ENCODE measurements around the gene CERS4.

Gene CERS4

DNA sequence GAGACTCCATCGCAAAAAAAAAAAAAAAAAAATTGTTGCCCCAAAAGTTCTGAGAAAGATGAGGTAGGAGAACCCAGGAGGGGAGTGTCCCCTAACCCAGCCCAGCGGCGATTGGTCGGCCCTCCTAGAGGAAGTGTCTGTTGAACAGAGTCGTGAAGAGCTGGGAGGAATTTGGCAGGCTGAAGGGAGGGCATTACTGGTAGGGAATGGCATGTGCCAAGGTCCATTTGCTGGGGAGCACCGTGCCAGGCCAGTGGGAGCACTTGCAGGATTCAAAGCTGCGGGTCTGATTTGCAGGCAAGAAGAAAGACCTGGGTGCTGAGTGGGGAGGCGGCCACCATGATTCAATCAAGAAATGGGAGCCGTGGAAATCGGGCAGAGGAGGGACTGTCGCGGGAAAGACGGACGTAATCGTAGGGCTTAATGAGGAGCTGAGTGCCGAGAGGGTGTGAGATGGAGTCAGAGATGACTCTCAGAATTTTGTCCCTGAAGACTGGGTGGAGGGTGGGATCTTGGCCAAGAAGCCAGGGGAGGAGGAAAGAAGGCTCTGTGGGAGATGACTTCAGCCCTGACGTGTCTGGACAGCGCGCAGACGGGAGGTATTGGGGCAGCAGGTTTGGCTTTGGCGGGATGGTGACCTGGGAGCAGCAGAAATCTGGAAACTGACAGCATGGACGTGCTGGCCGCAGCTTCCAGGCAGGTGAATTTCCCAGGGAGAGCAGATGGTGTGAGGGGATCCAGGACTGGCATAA lies 15.4 kb downstream of the CERS4 start:
- TF ChIP-seq CTCF (IDR thresholded peaks at IDR 0.05; ENCODE audit: low read depth, low read length) = no peak
- H3K4me3 ChIP-seq (ENCODE audit: low read depth, low read length) = no peak overlapping the region

DNA sequence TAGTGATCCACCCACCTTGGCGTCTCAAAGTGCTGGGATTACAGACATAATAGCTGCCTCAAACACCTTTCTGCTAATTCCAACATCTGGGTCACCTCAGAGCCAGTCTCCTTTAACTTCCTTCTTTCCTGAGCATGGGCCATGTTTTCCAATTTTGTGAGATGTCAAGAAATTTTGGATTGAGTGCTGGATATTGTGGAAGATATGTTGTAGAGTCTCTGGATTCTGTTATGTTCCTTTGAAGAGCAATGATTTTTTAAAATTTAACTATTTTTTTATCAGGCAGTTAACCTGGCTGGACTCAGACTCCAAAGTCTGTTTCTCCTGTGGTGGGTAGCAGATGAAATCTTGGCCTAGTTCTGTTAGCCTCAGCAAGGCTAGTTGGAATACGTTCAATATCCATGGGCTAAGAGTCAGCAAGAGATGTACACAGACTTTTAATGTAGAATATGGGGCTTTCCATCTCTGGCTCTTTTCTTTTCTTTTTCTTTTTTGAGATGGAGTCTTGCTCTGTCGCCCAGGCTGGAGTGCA lies 22.0 kb downstream of the CERS4 start:
- TF ChIP-seq CTCF (IDR thresholded peaks at IDR 0.05; ENCODE audit: low read depth, low read length) = no peak
- H3K4me3 ChIP-seq (ENCODE audit: low read depth, low read length) = no peak overlapping the region

DNA sequence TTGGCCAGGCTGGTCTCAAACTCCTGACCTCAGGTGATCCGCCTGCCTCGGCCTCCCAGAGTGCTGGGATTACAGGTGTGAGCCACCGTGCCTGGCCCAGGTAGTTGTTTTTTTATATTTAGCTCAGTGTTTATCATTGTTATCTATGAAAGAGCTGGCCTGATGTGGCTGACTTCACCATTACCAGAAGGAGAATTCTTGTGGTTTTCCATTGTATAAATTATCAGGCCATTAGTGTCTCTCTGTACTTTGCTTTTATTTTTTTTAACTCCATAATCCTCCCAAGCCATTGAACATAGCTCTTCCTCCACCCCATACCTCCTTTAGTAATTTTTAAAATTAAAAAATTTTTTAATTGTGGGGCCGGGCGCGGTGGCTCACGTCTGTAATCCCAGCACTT lies 24.2 kb downstream of the CERS4 start:
- H3K4me3 ChIP-seq (ENCODE audit: low read depth, low read length) = no peak overlapping the region
- TF ChIP-seq CTCF (IDR thresholded peaks at IDR 0.05; ENCODE audit: low read depth, low read length) = no peak

DNA sequence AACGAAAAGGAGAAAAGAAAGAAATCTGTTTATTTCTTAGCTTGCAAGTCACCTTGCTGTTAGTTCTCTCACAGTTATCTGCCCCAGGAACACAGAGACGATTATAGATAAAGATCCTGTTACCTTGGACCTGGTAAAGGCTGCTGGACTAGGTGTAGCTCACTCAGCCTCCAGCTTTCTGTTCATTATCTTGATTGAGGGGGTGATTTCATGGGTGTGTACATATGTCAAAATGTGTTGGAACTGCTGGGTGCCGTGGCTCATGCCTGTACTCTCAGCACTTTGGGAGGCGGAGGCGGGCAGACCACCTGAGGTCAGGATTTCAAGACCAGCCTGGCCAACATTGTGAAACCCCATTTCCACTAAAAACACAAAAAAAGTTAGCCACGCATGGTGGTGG lies 27.9 kb downstream of the CERS4 start:
- H3K4me3 ChIP-seq (ENCODE audit: low read depth, low read length) = no peak overlapping the region
- TF ChIP-seq CTCF (IDR thresholded peaks at IDR 0.05; ENCODE audit: low read depth, low read length) = no peak

GRCh38 chr19:8238251-8238650 lies 29.1 kb downstream of the CERS4 start:
- H3K4me3 ChIP-seq (ENCODE audit: low read depth, low read length) = no peak overlapping the region
- no peak for TF ChIP-seq CTCF (IDR thresholded peaks at IDR 0.05; ENCODE audit: low read depth, low read length)

DNA sequence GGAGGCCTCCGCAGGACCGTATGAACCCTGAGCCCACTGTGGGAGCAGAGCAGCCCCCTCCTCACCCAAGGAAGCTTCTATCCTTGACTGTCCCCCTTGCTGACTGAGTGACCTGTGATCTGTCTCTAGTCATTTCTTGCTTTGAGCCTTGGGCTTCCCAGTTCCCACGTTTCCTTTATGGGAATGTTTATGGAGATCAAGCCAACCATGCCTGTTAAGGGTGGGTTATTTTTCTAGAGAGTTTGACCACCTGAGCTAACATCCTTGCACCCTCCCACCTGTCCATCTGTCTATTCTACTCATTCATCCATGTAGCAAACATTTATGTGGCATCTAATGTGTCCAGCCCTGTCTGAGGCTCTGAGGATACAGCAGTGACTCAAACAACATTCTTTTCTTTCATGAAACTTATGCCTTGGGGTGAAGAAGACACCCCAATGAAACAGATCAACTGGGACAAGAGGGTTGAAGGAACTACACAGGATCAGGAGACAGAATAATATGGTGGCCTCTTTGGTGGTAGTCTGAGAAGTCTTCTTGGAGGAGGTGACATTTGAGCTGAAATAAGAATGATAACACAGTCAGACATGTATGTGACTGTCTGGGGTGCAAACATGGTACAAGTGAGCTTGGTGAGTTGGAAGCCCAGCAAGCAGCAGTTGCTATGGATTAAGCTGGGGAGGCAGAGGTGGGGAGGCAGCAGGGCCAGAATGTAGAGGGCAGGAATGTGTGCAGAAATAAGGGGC lies 30.5 kb downstream of the CERS4 start:
- no peak overlapping the region for H3K4me3 ChIP-seq (ENCODE audit: low read depth, low read length)
- no peak for TF ChIP-seq CTCF (IDR thresholded peaks at IDR 0.05; ENCODE audit: low read depth, low read length)
